GM21619 (cell line): ENCODE measurements around the gene MRAS.

Experiments
- ATAC-seq: cut with Tn5 transposase; IDR thresholded peaks from one replicate; pipeline ENCODE4 v1.9.1; 2021; ENCODE audit not compliant: unreplicated experiment

MRAS gene

GRCh38 chr3:138384976-138385375, 36.6 kb downstream of the MRAS start:
- no peak for ATAC-seq

- ATAC-seq: no peak
Observed at GRCh38 chr3:138389144-138389601, 40.8 kb downstream of the MRAS start.

- no peak for ATAC-seq
Observed at GRCh38 chr3:138389841-138390581, 41.6 kb downstream of the MRAS start.

GRCh38 chr3:138390582-138390932, 42.2 kb downstream of the MRAS start:
- ATAC-seq: no peak

- ATAC-seq: no peak
Observed at GRCh38 chr3:138394156-138394555, 45.8 kb downstream of the MRAS start.

- ATAC-seq: no peak
Observed at GRCh38 chr3:138394686-138395085, 46.3 kb downstream of the MRAS start.

- no peak for ATAC-seq
Observed at GRCh38 chr3:138395865-138396751, 47.7 kb downstream of the MRAS start.

- no peak for ATAC-seq
Observed at GRCh38 chr3:138396752-138397410, 48.5 kb downstream of the MRAS start.

GRCh38 chr3:138397983-138398382, 49.6 kb downstream of the MRAS start:
- ATAC-seq: no peak

- no peak for ATAC-seq
Observed at GRCh38 chr3:138398791-138399575, 50.6 kb downstream of the MRAS start.

GRCh38 chr3:138399766-138400165, 51.4 kb downstream of the MRAS start:
- ATAC-seq: no peak

GRCh38 chr3:138400651-138401070, 52.3 kb downstream of the MRAS start:
- ATAC-seq: no peak

- ATAC-seq: no peak
Observed at GRCh38 chr3:138401834-138402233, 53.5 kb downstream of the MRAS start.

- no peak for ATAC-seq
Observed at GRCh38 chr3:138404121-138404520, 55.7 kb downstream of the MRAS start.

GRCh38 chr3:138405001-138405400, 56.6 kb downstream of the MRAS start:
- no peak for ATAC-seq

GRCh38 chr3:138405486-138405885, 57.1 kb downstream of the MRAS start:
- no peak for ATAC-seq

GRCh38 chr3:138406606-138407005, 58.2 kb downstream of the MRAS start:
- ATAC-seq: no peak

- ATAC-seq: no peak
Observed at GRCh38 chr3:138407236-138407907, 59.0 kb downstream of the MRAS start.

GRCh38 chr3:138408751-138409570, 60.6 kb downstream of the MRAS start:
- no peak for ATAC-seq
